Spleen (tissue), 11 donors: ENCODE results near the gene C12orf57. TPM values are rescaled to one million over a fixed set of nuclear protein-coding genes. Genes with fewer than 3 reads are reported as not detected.
A peak's percentile ranks its signal among the peaks of the same experiment; 100 is the strongest.
"Not testable (repeated sequence)": the region's sequence is repeated elsewhere in the genome, so short reads cannot be mapped to it uniquely, and the experiment has no call there.

ENCODE experiments used
- DNase-seq: peaks from one replicate; pipeline ENCODE4 v3.0.0-alpha.2; 2020
- H3K27ac ChIP-seq, 8 donors: fragments of 200-600 bp; sonication (generic) in 7 of 8; 1 replicate in 4 of 8; 2 replicates in 4 of 8; pipeline versions ENCODE4 v1.5.0 to v1.8.0; 2016 to 2021; ENCODE audit warnings: inconsistent platforms in 4 of 8, mild to moderate bottlenecking in 4 of 8, moderate library complexity in 1 of 8
- H3K27me3 ChIP-seq, 7 donors: fragments of 200-600 bp; sonication (generic) in 6 of 7; replicated peaks in 1 of 7; 1 replicate in 4 of 7; 2 replicates in 3 of 7; pipeline versions ENCODE4 v1.5.0 to v1.8.0; 2016 to 2021; ENCODE audit warnings: inconsistent platforms in 3 of 7, mild to moderate bottlenecking in 1 of 7
- H3K36me3 ChIP-seq, 6 donors: fragments of 200-600 bp; sonication (generic) in 5 of 6; 1 replicate in 4 of 6; 2 replicates in 2 of 6; pipeline versions ENCODE4 v1.5.0 to v1.8.0; 2016 to 2021; ENCODE audit warnings: inconsistent platforms in 2 of 6
- H3K4me1 ChIP-seq, 6 donors: fragments of 200-600 bp; sonication (generic) in 5 of 6; 1 replicate in 3 of 6; 2 replicates in 3 of 6; pipeline versions ENCODE4 v1.5.0 to v1.8.0; 2016 to 2021; ENCODE audit warnings: inconsistent platforms in 3 of 6
- H3K4me3 ChIP-seq, 8 donors: fragments of 200-600 bp; sonication (generic) in 7 of 8; 1 replicate in 4 of 8; 2 replicates in 4 of 8; pipeline versions ENCODE4 v1.5.0 to v1.8.0; 2016 to 2021; ENCODE audit warnings: inconsistent platforms in 4 of 8, mild to moderate bottlenecking in 4 of 8, moderate library complexity in 2 of 8
- H3K9me3 ChIP-seq, 8 donors: fragments of 200-600 bp; sonication (generic) in 7 of 8; 1 replicate in 4 of 8; 2 replicates in 4 of 8; pipeline versions ENCODE4 v1.5.0 to v1.8.0; 2016 to 2021; ENCODE audit warnings: inconsistent platforms in 4 of 8
- CTCF ChIP-seq, 11 experiments: fragments of 200-600 bp in 7 of 11; fragments of 450-650 bp in 4 of 11; sonication (generic) in 4 of 11; IDR thresholded peaks in 8 of 11; conservative IDR thresholded peaks in 3 of 11; 1 replicate in 7 of 11; 2 replicates in 4 of 11; pipeline versions ENCODE4 v1.4.0 to v1.8.0; 2016 to 2021; ENCODE audit warnings: antibody characterized with exemption in 11 of 11, inconsistent platforms in 4 of 11, mild to moderate bottlenecking in 1 of 11
- POLR2A ChIP-seq, 3 donors: fragments of 450-650 bp; IDR thresholded peaks; one replicate each; pipeline ENCODE4 v1.5.1; 2017; ENCODE audit warnings: antibody characterized with exemption in 3 of 3, mild to moderate bottlenecking in 1 of 3
- POLR2AphosphoS5 ChIP-seq, 3 donors: sonication (generic); formaldehyde crosslinking; IDR thresholded peaks; one replicate each; pipeline ENCODE4 v1.5.1; 2017; ENCODE audit warnings: antibody characterized with exemption in 3 of 3
- WGBS, 5 donors: extraction: QIAGEN DNeasy Blood & Tissue Kit in 3 of 5; methylation state at CpG; one replicate each; pipeline versions ENCODE4 v1.1.5 to v1.1.7; 2013 to 2018; 5-methylcytosine and 5-hydroxymethylcytosine counted together
- intact Hi-C: fragments of 100-400 bp; cut with DNase I; formaldehyde crosslinking; loops from one replicate; pipeline ENCODE4 v1.15.0; 2023; ENCODE audit warnings: low total_unique reads
- polyA plus RNA-seq, 3 donors: library from polyadenylated mRNA; stranded (reverse); fragments of 200-250 nt; gene quantifications; one replicate each; pipeline ENCODE4 v1.2.1, GENCODE V29; 2013
- total RNA-seq, 7 donors: library from RNA; depleted of rRNA in 3 of 7; stranded (reverse); fragments of >200 nt in 3 of 7; fragmentation: NEBNext Ultra II Directional in 4 of 7; extraction: Animal tissue kit (Norgen Biotek cat#: 25700) in 4 of 7; gene quantifications; one replicate each; pipeline versions ENCODE4 v1.1.0 to v1.2.1, GENCODE V29; 2016 to 2021
- donor health status: healthy with polysubstance abuse.
- donor health status: DM: no; HTN: no; CAD: no; lungs with moderate emphysema.
- donor health status: DM: no; HTN: no; CAD: no.
- donor health status: Bipolar disorder and iron deficiency.
- donor health status: healthy.
- donor health status: DM: no; HTN: no; CAD: no.
- donor health status: DM: yes; HTN: yes; CAD: no.

C12orf57 gene
- total and polyA plus RNA-seq, 10 donors = 79.2 to 364 (median 212) TPM

GRCh38 chr12:6904280-6905276 lies 39.2 kb upstream of the C12orf57 start, which contains the start of gene LRRC23:
LRRC23 (plus strand) TSS chr12:6904822; CDS start chr12:6905634, 812 bp downstream.
- H3K27ac ChIP-seq = peak within 1 kb of the TSS; percentile 42 to 90 (median 82)
- peaks cover 0 to 18% (median 0%) of the 10 kb centered on the region in 6 donors for H3K36me3 ChIP-seq
- peak; percentile 79 to 90 (median 88) for TF ChIP-seq POLR2AphosphoS5 (IDR thresholded peaks at IDR 0.05)
- TF ChIP-seq CTCF (IDR thresholded peaks at IDR 0.05 in 8 of 11, conservative IDR thresholded peaks at IDR 0.05 in 3 of 11) = peak in 1 of 11 experiments; percentile 20
- TF ChIP-seq POLR2A (IDR thresholded peaks at IDR 0.05) = peak in 1 of 3 donors; percentile 54
- H3K4me1 ChIP-seq = peaks cover 10 to 36% (median 21%) of the 10 kb centered on the region in 6 donors
- H3K9me3 ChIP-seq = no peaks in the 10 kb centered on the region
- intact Hi-C loops = no loop called here
- DNase-seq = peak; percentile 99
- H3K27me3 ChIP-seq = no peaks in the 10 kb centered on the region
- H3K4me3 ChIP-seq = peak within 1 kb of the TSS; percentile 54 to 84 (median 64)
- 5 to 8% (median 7%) methylated on average over 34 of the region's 34 CpGs for WGBS, 5 donors

- intact Hi-C loops = no loop called here
- H3K27ac ChIP-seq = peak overlapping the region in 4 of 8 donors; percentile 80 to 90 (median 86)
- WGBS, 5 donors = 71 to 82% (median 74%) methylated on average over 5 of the region's 5 CpGs
- H3K36me3 ChIP-seq = peaks cover 0 to 18% (median 0%) of the 10 kb centered on the region in 6 donors
- H3K4me1 ChIP-seq = peaks cover 10 to 27% (median 16%) of the 10 kb centered on the region in 6 donors
- no peaks in the 10 kb centered on the region for H3K27me3 ChIP-seq
- TF ChIP-seq POLR2AphosphoS5 (IDR thresholded peaks at IDR 0.05) (no peak), CTCF (IDR thresholded peaks at IDR 0.05 in 8 of 11, conservative IDR thresholded peaks at IDR 0.05 in 3 of 11) (no peak), POLR2A (IDR thresholded peaks at IDR 0.05) (no peak)
- DNase-seq = peak; percentile 55
- H3K9me3 ChIP-seq = no peaks in the 10 kb centered on the region
- peak overlapping the region in 5 of 8 donors; percentile 59 to 84 (median 68) for H3K4me3 ChIP-seq
Observed at GRCh38 chr12:6905414-6906040, 38.3 kb upstream of the C12orf57 start.

- peak; percentile 31 for DNase-seq
- H3K9me3 ChIP-seq, H3K27ac ChIP-seq, H3K4me3 ChIP-seq, intact Hi-C loops: not testable (repeated sequence)
- Histone ChIP-seq H3K36me3 (peaks cover 0 to 18% (median 0%) of the 10 kb centered on the region in 6 donors), H3K27me3 (peaks cover 0 to 11% (median 0%) of the 10 kb centered on the region in 7 donors), H3K4me1 (peaks cover 10 to 27% (median 16%) of the 10 kb centered on the region in 6 donors)
- WGBS, 5 donors = 95 to 99% (median 96%) methylated on average over 11 of the region's 11 CpGs
Observed at GRCh38 chr12:6908141-6908540, 35.7 kb upstream of the C12orf57 start.

GRCh38 chr12:6909421-6910145 lies 34.2 kb upstream of the C12orf57 start:
- Histone ChIP-seq H3K27ac (no peak overlapping the region), H3K36me3 (peaks cover 0 to 18% (median 0%) of the 10 kb centered on the region in 6 donors), H3K9me3 (no peaks in the 10 kb centered on the region), H3K27me3 (peaks cover 0 to 26% (median 0%) of the 10 kb centered on the region in 7 donors), H3K4me1 (peaks cover 9 to 28% (median 16%) of the 10 kb centered on the region in 6 donors), H3K4me3 (no peak overlapping the region)
- DNase-seq = peak; percentile 15
- intact Hi-C loops = no loop called here
- TF ChIP-seq POLR2A (IDR thresholded peaks at IDR 0.05) = no peak
- no peak for TF ChIP-seq CTCF (IDR thresholded peaks at IDR 0.05 in 8 of 11, conservative IDR thresholded peaks at IDR 0.05 in 3 of 11)
- no peak for TF ChIP-seq POLR2AphosphoS5 (IDR thresholded peaks at IDR 0.05)
- WGBS, 5 donors = 88 to 95% (median 90%) methylated on average over 4 of the region's 4 CpGs
